GM12878 (cell line): ENCODE data around the gene MOV10L1. TPM values are rescaled to one million over a fixed set of nuclear protein-coding genes. Genes with fewer than 3 reads are reported as not detected.

ENCODE experiments used
- ATAC-seq: fragments of 200-7000 bp; cut with Tn5 transposase; 3 replicates; pipeline ENCODE4 v1.9.1; 2020; ENCODE audit warnings: mild to moderate bottlenecking, moderate library complexity
- BruUV-seq: library from RNA; stranded (reverse); fragments of 400-500 nt; replicated peaks from 2 replicates; lab custom pipeline; 2021; lab: Mats Ljungman, UMichigan
- CTCF ChIA-PET: fragments of 300-600 bp; sonication (Branson Sonifier 250); formaldehyde crosslinking; extraction: SDS; loops from one replicate; lab custom pipeline; 2021; ENCODE audit warnings: inconsistent platforms; lab: Yijun Ruan, JAX
- POLR2A ChIA-PET: fragments of 350-600 bp; formaldehyde crosslinking; extraction: SDS; loops from one replicate; lab custom pipeline; 2021; ENCODE audit warnings: inconsistent platforms; lab: Charles Lee
- RAD21 ChIA-PET: fragments of 300-600 bp; sonication (Branson Sonifier 250); formaldehyde crosslinking; loops from one replicate; lab custom pipeline; 2023; ENCODE audit warnings: antibody characterized with exemption; ENCODE audit not compliant: unreplicated experiment; lab: Charles Lee
- SMC1A ChIA-PET: fragments of 300-600 bp; sonication (Branson Sonifier 250); formaldehyde crosslinking; loops from one replicate; lab custom pipeline; 2023; ENCODE audit not compliant: unreplicated experiment, uncharacterized antibody; lab: Charles Lee
- DNase-seq: peaks from one replicate; pipeline ENCODE4 v3.0.0-alpha.2; 2011; ENCODE audit warnings: low read depth, low spot score
- FAIRE-seq: peaks from 3 replicates; lab custom pipeline; 2011; peaks lifted over from hg19 to GRCh38; lab: Jason Lieb, UNC
- H2AFZ ChIP-seq: 2 replicates; pipeline ENCODE4 v1.6.0; 2011; ENCODE audit warnings: low read depth, low read length, control low read depth; ENCODE audit not compliant: control insufficient read depth
- H3K27ac ChIP-seq: 2 replicates; pipeline ENCODE4 v1.5.1; 2011; ENCODE audit warnings: control low read depth; ENCODE audit not compliant: control insufficient read depth, insufficient read depth
- H3K27me3 ChIP-seq, 2 experiments: replicated peaks in 1 of 2; 2 replicates each; pipeline versions ENCODE4 v1.6.0 to v1.6.1; 2011; ENCODE audit warnings: low read length in 1 of 2; ENCODE audit not compliant: control insufficient read depth in 2 of 2, insufficient read depth in 2 of 2
- H3K36me3 ChIP-seq, 2 experiments: 2 replicates each; pipeline ENCODE4 v1.5.1; 2011; ENCODE audit warnings: low read length in 1 of 2; ENCODE audit not compliant: control insufficient read depth in 2 of 2, insufficient read depth in 2 of 2
- H3K4me1 ChIP-seq: 2 replicates; pipeline ENCODE4 v1.6.1; 2011; ENCODE audit warnings: mild to moderate bottlenecking, low read length, moderate library complexity, mixed read lengths; ENCODE audit not compliant: control insufficient read depth, insufficient read depth
- H3K4me2 ChIP-seq: 2 replicates; pipeline ENCODE4 v1.6.0; 2011; ENCODE audit warnings: control low read depth; ENCODE audit not compliant: control insufficient read depth, insufficient read depth
- H3K4me3 ChIP-seq: fragments of 200-600 bp; sonication (generic); 2 replicates; pipeline ENCODE4 v1.5.1; 2016
- H3K79me2 ChIP-seq: 2 replicates; pipeline ENCODE4 v1.6.0; 2011; ENCODE audit warnings: low read length; ENCODE audit not compliant: control insufficient read depth, insufficient read depth
- H3K9ac ChIP-seq: 2 replicates; pipeline ENCODE4 v1.8.0; 2011; ENCODE audit warnings: low read length, control low read depth, mixed read lengths; ENCODE audit not compliant: control insufficient read depth, insufficient read depth
- H3K9me3 ChIP-seq: replicated peaks from 3 replicates; pipeline ENCODE4 v1.5.1; 2011; ENCODE audit warnings: mild to moderate bottlenecking, low read length; ENCODE audit not compliant: control insufficient read depth, insufficient read depth
- H4K20me1 ChIP-seq: 2 replicates; pipeline ENCODE4 v1.6.0; 2011; ENCODE audit not compliant: control insufficient read depth, insufficient read depth
- POLR2A ChIP-seq: IDR thresholded peaks from 2 replicates; pipeline ENCODE4 v1.6.1; 2011; ENCODE audit warnings: low read depth, mild to moderate bottlenecking, low read length
- POU2F2 ChIP-seq: IDR thresholded peaks from 3 replicates; pipeline ENCODE4 v1.6.1; 2011; ENCODE audit warnings: low read depth, mild to moderate bottlenecking, low read length, borderline replicate concordance
- SMARCA5 ChIP-seq: fragments of 450-650 bp; IDR thresholded peaks from 2 replicates; pipeline ENCODE4 v1.6.1; 2017; ENCODE audit warnings: mild to moderate bottlenecking
- YBX1 ChIP-seq: fragments of 450-650 bp; IDR thresholded peaks from 2 replicates; pipeline ENCODE4 v1.6.1; 2016; ENCODE audit warnings: antibody characterized with exemption
- YY1 ChIP-seq: IDR thresholded peaks from 2 replicates; pipeline ENCODE4 v1.6.1; 2011; ENCODE audit warnings: low read depth, mild to moderate bottlenecking, low read length
- WGBS: methylation state at CpG from one replicate; pipeline ENCODE4 v1.1.6; 2016; ENCODE audit warnings: low lambda C conversion rate; ENCODE audit not compliant: insufficient replicate concordance, insufficient coverage; ENCODE audit errors: missing lambda C conversion rate; 5-methylcytosine and 5-hydroxymethylcytosine counted together
- in situ Hi-C: fragments of 300-500 bp; cut with MboI; formaldehyde crosslinking; loops from 9 replicates; pipeline ENCODE4 v1.14.3; 2018; ENCODE audit warnings: mixed read lengths
- intact Hi-C: fragments of 100-400 bp; cut with micrococcal nuclease; formaldehyde crosslinking; loops from one replicate; pipeline ENCODE4 v1.14.2; 2022; ENCODE audit not compliant: unreplicated experiment
- polyA plus RNA-seq, 11 experiments: library from polyadenylated mRNA; depleted of rRNA in 4 of 11; unstranded in 6 of 11; stranded (reverse) in 5 of 11; fragments of >200 nt; fragmentation: Nextera tagmentation in 4 of 11; fragmentation: Illumina TruSeq in 1 of 11; extraction: Ambion mirVana in 4 of 11; extraction: Trizol in 1 of 11; gene quantifications; 1 replicate in 1 of 11; 2 replicates in 10 of 11; pipeline versions ENCODE4 v1.2.1 to v1.2.3, GENCODE V29; 2011 to 2016; ENCODE audit warnings: inconsistent platforms in 2 of 11, missing spikeins in 2 of 11, low read depth in 1 of 11
- total RNA-seq, 4 experiments: library from RNA; depleted of rRNA in 3 of 4; stranded (reverse); fragments of >200 nt in 3 of 4; fragmentation: Illumina TruSeq in 1 of 4; extraction: Trizol in 1 of 4; gene quantifications; 2 replicates each; pipeline versions ENCODE4 v1.2.1 to v1.2.3, GENCODE V29; 2013 to 2021

The MOV10L1 gene
- total and polyA plus RNA-seq, 10 of the 15 experiments (the other 5 are each of a cell fraction or from before 2014, with no cell fraction given): 0.22 TPM; not detected in 9

- TF ChIP-seq POU2F2: no peak
- TF ChIP-seq POLR2A: no peak; the same call in 1 of the 2 replicates
- no peak for TF ChIP-seq YBX1
- TF ChIP-seq, all 136 proteins: peak for 0
Observed at GRCh38 chr22:50189184-50189848, 99.5 kb downstream of the MOV10L1 start (continued).

- in situ Hi-C loops (no loop called here), intact Hi-C loops (loop anchor here (5.0 to 10.0 kb wide), 2 partner anchors 228 to 255 kb away; partner anchors contain the start of gene PIM3)
- Histone ChIP-seq H3K4me3 (peak overlapping the region; percentile 64), H3K4me1 (peaks cover 68% of the 10 kb centered on the region), H3K27ac (peak overlapping the region; percentile 98), H3K9ac (peak overlapping the region; percentile 89), H3K79me2 (peaks cover 76% of the 10 kb centered on the region), H4K20me1 (no peaks in the 10 kb centered on the region), H2AFZ (no peak overlapping the region), H3K4me2 (peak overlapping the region; percentile 90), H3K9me3 (no peaks in the 10 kb centered on the region), H3K27me3 (no peaks in the 10 kb centered on the region), H3K36me3 (peaks cover 0 to 20% of the 10 kb centered on the region in 2 experiments; a peak in 3 of 4 replicates)
- SMC1A ChIA-PET: no interaction called here
- ATAC-seq: peak; percentile 5
- DNase-seq: no peak
- RAD21 ChIA-PET: interaction anchor here (0.6 to 2.0 kb wide), 4 partner anchors 12 to 308 kb away, joined by 3 to 5 read pairs (median 4); no protein-coding TSS in a partner anchor
- CTCF ChIA-PET: no interaction called here
- 0% methylated on average over 4 of the region's 4 CpGs for WGBS
- BruUV-seq: no TSS peak
- POLR2A ChIA-PET: interaction anchor here (1.1 kb wide), 1 partner anchor 258 kb away, joined by 4 read pairs; no protein-coding TSS in a partner anchor
- FAIRE-seq: no peak
- TF ChIP-seq YY1 (no peak), SMARCA5 (peak; percentile 46; the same call in 1 of the 2 replicates)
Observed at GRCh38 chr22:50189849-50190181, 100.0 kb downstream of the MOV10L1 start.
